ENCODE data around the gene PROX2.

PROX2 gene

DNA sequence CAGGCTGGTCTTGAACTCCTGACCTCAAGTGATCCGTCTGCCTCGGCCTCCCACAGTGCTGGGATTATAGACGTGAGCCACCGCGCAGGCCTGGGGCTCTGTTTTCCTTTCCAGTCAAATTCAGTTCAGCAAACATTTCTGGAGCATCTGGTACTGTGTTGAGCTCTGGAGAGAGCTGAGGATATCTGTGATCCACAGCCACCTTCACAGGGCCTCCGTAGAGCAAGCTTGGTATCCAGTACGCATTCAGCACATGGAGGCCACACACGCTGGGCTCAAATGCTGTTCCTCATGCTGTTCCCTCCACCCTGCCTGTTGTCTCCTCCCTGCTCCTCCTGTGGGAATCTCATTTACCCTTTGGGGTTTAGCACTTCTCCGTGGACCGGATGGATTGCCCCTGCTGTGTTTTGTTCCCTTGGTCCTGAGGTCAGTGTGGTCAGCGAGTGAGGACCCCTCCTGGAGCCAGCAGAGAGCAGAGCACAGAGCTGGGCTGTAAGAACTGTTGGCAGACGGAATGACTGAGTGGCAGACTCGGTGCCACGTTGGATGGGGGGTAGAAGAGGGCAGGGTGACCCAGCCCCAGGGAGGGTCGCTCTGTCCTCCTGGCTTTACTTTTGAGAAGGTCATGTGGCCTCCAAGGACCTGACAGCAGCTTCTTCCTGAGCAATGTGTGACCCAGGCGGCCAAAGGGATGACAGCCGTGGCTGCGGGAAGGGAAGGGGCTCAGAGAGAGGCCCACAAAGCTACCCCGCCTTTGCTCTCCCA, 46.2 kb upstream of the PROX2 start:
- no peaks in the 10 kb centered on the region for H3K79me2 ChIP-seq (ENCODE audit: insufficient read depth, low read length)
- H3K4me1 ChIP-seq (ENCODE audit: insufficient read depth, low read length): no peaks in the 10 kb centered on the region
- no peaks in the 10 kb centered on the region for H3K27me3 ChIP-seq (ENCODE audit: insufficient read depth, low read length, poor library complexity)
- H3K9me3 ChIP-seq (ENCODE audit: insufficient read depth, low read length, severe bottlenecking): no peaks in the 10 kb centered on the region
- H2AFZ ChIP-seq (ENCODE audit: low read depth, low read length): no peak overlapping the region
- no peak for TF ChIP-seq EZH2 (IDR thresholded peaks at IDR 0.05; ENCODE audit: borderline replicate concordance, low read depth, low read length, severe bottlenecking)
- TF ChIP-seq, protein P1, sequence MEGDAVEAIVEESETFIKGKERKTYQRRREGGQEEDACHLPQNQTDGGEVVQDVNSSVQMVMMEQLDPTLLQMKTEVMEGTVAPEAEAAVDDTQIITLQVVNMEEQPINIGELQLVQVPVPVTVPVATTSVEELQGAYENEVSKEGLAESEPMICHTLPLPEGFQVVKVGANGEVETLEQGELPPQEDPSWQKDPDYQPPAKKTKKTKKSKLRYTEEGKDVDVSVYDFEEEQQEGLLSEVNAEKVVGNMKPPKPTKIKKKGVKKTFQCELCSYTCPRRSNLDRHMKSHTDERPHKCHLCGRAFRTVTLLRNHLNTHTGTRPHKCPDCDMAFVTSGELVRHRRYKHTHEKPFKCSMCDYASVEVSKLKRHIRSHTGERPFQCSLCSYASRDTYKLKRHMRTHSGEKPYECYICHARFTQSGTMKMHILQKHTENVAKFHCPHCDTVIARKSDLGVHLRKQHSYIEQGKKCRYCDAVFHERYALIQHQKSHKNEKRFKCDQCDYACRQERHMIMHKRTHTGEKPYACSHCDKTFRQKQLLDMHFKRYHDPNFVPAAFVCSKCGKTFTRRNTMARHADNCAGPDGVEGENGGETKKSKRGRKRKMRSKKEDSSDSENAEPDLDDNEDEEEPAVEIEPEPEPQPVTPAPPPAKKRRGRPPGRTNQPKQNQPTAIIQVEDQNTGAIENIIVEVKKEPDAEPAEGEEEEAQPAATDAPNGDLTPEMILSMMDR (IDR thresholded peaks at IDR 0.05; ENCODE audit: borderline replicate concordance, extremely low read depth, low read length, poor library complexity, severe bottlenecking): no peak
- no peak overlapping the region for H3K4me3 ChIP-seq (ENCODE audit: low read depth in 1 of 2, low read length in 2 of 2)
- no peaks in the 10 kb centered on the region for H3K36me3 ChIP-seq (ENCODE audit: insufficient read depth, low read length)
- no peak overlapping the region for H3K9ac ChIP-seq (ENCODE audit: low read depth, low read length)
- H3K4me2 ChIP-seq (ENCODE audit: insufficient read depth, low read length): no peak overlapping the region
- no peak for DNase-seq
- no peak for ATAC-seq (ENCODE audit: insufficient read depth, low read depth)
- H4K20me1 ChIP-seq (ENCODE audit: insufficient read depth, low read length): 0 out of 2 replicates have a peak, but pooled peaks cover 4% of the 10 kb centered on the region
- no peak overlapping the region for H3K27ac ChIP-seq (ENCODE audit: low read length)

DNA sequence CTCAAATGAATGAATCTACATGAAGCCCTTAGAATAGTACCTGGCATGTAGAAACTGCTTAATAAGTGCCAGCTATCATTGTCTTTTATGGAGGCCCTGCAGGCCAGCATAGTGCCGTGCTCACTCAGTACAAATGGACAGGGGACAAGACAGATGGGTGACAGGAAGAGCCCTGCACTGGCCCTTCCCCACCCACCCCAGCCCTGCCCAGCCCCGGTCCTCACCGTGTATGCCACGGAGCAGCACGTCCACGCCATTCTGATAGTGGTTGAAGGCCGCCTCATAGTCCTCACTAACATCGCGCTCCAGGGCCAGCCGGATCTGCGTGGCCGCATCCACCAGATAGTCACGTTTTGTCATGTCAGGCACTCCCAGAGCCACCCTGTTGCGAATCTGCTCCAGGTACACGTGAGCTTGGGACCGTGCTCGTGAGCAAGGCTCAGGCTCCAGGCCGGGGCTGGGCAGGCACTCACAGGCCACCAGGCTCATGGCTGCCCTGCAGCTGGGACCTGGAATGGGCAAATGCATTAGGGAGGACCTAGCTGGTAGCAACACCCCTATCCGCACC, 45.2 kb upstream of the PROX2 start:
- H3K27ac ChIP-seq (ENCODE audit: low read length): no peak overlapping the region
- TF ChIP-seq EZH2 (IDR thresholded peaks at IDR 0.05; ENCODE audit: borderline replicate concordance, low read depth, low read length, severe bottlenecking): no peak
- TF ChIP-seq, protein P1 (IDR thresholded peaks at IDR 0.05; ENCODE audit: borderline replicate concordance, extremely low read depth, low read length, poor library complexity, severe bottlenecking): no peak
- H3K4me1 ChIP-seq (ENCODE audit: insufficient read depth, low read length): no peaks in the 10 kb centered on the region
- H3K36me3 ChIP-seq (ENCODE audit: insufficient read depth, low read length): no peaks in the 10 kb centered on the region
- ATAC-seq (ENCODE audit: insufficient read depth, low read depth) (no peak), DNase-seq (no peak)
- 0 out of 2 replicates have a peak, but pooled peaks cover 4% of the 10 kb centered on the region for H4K20me1 ChIP-seq (ENCODE audit: insufficient read depth, low read length)
- H3K4me3 ChIP-seq (ENCODE audit: low read depth in 1 of 2, low read length in 2 of 2): no peak overlapping the region
- no peaks in the 10 kb centered on the region for H3K27me3 ChIP-seq (ENCODE audit: insufficient read depth, low read length, poor library complexity)
- no peaks in the 10 kb centered on the region for H3K9me3 ChIP-seq (ENCODE audit: insufficient read depth, low read length, severe bottlenecking)
- H2AFZ ChIP-seq (ENCODE audit: low read depth, low read length): no peak overlapping the region
- no peak overlapping the region for H3K9ac ChIP-seq (ENCODE audit: low read depth, low read length)
- H3K79me2 ChIP-seq (ENCODE audit: insufficient read depth, low read length): no peaks in the 10 kb centered on the region
- no peak overlapping the region for H3K4me2 ChIP-seq (ENCODE audit: insufficient read depth, low read length)

DNA sequence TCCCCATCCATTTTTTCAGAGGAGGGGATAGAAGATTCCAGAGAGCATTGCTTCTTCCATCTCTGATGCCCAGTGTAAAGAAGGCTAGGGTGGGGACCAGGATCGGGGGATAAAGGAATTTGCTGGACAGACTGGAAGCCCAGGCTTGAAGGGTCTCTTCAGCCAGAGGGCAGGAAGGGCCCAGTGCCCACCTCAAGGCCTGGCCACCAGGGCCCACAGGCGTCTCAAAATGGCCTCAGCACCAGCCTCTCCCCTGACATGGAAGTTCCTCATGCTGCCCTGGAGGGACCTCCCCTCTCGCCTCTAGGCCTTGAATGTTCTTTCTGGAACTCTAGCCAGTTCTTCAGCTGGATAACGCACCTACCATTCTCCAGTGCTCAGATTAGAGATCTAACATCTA, 44.3 kb upstream of the PROX2 start:
- no peak for ATAC-seq (ENCODE audit: insufficient read depth, low read depth)
- TF ChIP-seq EZH2 (IDR thresholded peaks at IDR 0.05; ENCODE audit: borderline replicate concordance, low read depth, low read length, severe bottlenecking): no peak
- TF ChIP-seq, protein P1 (IDR thresholded peaks at IDR 0.05; ENCODE audit: borderline replicate concordance, extremely low read depth, low read length, poor library complexity, severe bottlenecking): no peak
- no peak overlapping the region for H3K4me2 ChIP-seq (ENCODE audit: insufficient read depth, low read length)
- no peak overlapping the region for H3K27ac ChIP-seq (ENCODE audit: low read length)
- H3K36me3 ChIP-seq (ENCODE audit: insufficient read depth, low read length): no peaks in the 10 kb centered on the region
- no peaks in the 10 kb centered on the region for H3K4me1 ChIP-seq (ENCODE audit: insufficient read depth, low read length)
- 0 out of 2 replicates have a peak, but pooled peaks cover 4% of the 10 kb centered on the region for H4K20me1 ChIP-seq (ENCODE audit: insufficient read depth, low read length)
- no peak for DNase-seq
- H3K4me3 ChIP-seq (ENCODE audit: low read depth in 1 of 2, low read length in 2 of 2): no peak overlapping the region
- H3K79me2 ChIP-seq (ENCODE audit: insufficient read depth, low read length): no peaks in the 10 kb centered on the region
- no peaks in the 10 kb centered on the region for H3K9me3 ChIP-seq (ENCODE audit: insufficient read depth, low read length, severe bottlenecking)
- no peaks in the 10 kb centered on the region for H3K27me3 ChIP-seq (ENCODE audit: insufficient read depth, low read length, poor library complexity)
- no peak overlapping the region for H2AFZ ChIP-seq (ENCODE audit: low read depth, low read length)
- no peak overlapping the region for H3K9ac ChIP-seq (ENCODE audit: low read depth, low read length)
